Aorta (tissue), 5 donors: Measurements from ENCODE around the gene TNIK. TPM values are rescaled to one million over a fixed set of nuclear protein-coding genes. Genes with fewer than 3 reads are reported as not detected.
"Not testable (repeated sequence)": the region's sequence is repeated elsewhere in the genome, so short reads cannot be mapped to it uniquely, and the experiment has no call there.

Source experiments
- ATAC-seq: fragments of 200-7000 bp; cut with Tn5 transposase; one replicate; pipeline ENCODE4 v1.9.1; 2022; ENCODE audit warnings: moderate library complexity; ENCODE audit not compliant: low FRiP score
- DNase-seq, 2 donors: peaks; one replicate each; pipeline ENCODE4 v3.0.0-alpha.2; 2020
- H3K27ac ChIP-seq, 2 donors: one replicate each; pipeline ENCODE4 v1.5.1; 2013; ENCODE audit warnings: low read length in 2 of 2, mild to moderate bottlenecking in 2 of 2, moderate library complexity in 2 of 2, control low read depth in 1 of 2, inconsistent platforms in 1 of 2, low read depth in 1 of 2
- H3K27me3 ChIP-seq, 2 donors: one replicate each; pipeline ENCODE4 v1.6.1; 2013; ENCODE audit warnings: control low read depth in 1 of 2, low read length in 1 of 2, mild to moderate bottlenecking in 1 of 2, moderate library complexity in 1 of 2; ENCODE audit not compliant: insufficient read depth in 2 of 2, control insufficient read depth in 1 of 2
- H3K36me3 ChIP-seq, 2 donors: one replicate each; pipeline ENCODE4 v1.6.1; 2013; ENCODE audit warnings: control low read depth in 1 of 2, low read length in 1 of 2, mild to moderate bottlenecking in 1 of 2; ENCODE audit not compliant: insufficient read depth in 2 of 2, control insufficient read depth in 1 of 2
- H3K4me1 ChIP-seq, 2 donors: one replicate each; pipeline ENCODE4 v1.6.1; 2013; ENCODE audit warnings: low read length in 2 of 2, control low read depth in 1 of 2, mild to moderate bottlenecking in 1 of 2, moderate library complexity in 1 of 2; ENCODE audit not compliant: insufficient read depth in 2 of 2, control insufficient read depth in 1 of 2
- H3K4me3 ChIP-seq, 2 donors: one replicate each; pipeline ENCODE4 v1.5.1; 2013; ENCODE audit warnings: low read length in 2 of 2, control low read depth in 1 of 2, mild to moderate bottlenecking in 1 of 2
- H3K9me3 ChIP-seq: one replicate; pipeline ENCODE4 v1.6.1; 2013; ENCODE audit warnings: mild to moderate bottlenecking, low read length; ENCODE audit not compliant: control insufficient read depth
- WGBS, 2 donors: extraction: QIAGEN DNeasy Blood & Tissue Kit; methylation state at CpG; one replicate each; pipeline ENCODE4 v1.1.7; 2013; 5-methylcytosine and 5-hydroxymethylcytosine counted together
- intact Hi-C, 2 donors: fragments of 100-400 bp; cut with DNase I; formaldehyde crosslinking; loops; one replicate each; pipeline versions ENCODE4 v1.14.2 to v1.15.0; 2022
- polyA plus RNA-seq, 2 donors: library from polyadenylated mRNA; stranded (reverse); fragments of 200-250 nt; gene quantifications; one replicate each; pipeline ENCODE4 v1.2.3, GENCODE V29; 2013
- total RNA-seq, 2 donors: library from RNA; stranded (reverse); fragmentation: NEBNext Ultra II Directional; extraction: Animal tissue kit (Norgen Biotek cat#: 25700); gene quantifications; one replicate each; pipeline ENCODE4 v1.2.1, GENCODE V29; 2021
- donor health status: healthy with polysubstance abuse.
- donor health status: Bipolar disorder and iron deficiency.
- donor health status: DM: no; HTN: no; CAD: no.
- donor health status: DM: no; HTN: no; CAD: no.
- donor health status: DM: yes; HTN: yes; CAD: no.

TNIK gene
- total and polyA plus RNA-seq, 4 donors = 4.7 to 14.6 (median 8.8) TPM

- no peaks in the 10 kb centered on the region for H3K36me3 ChIP-seq
- H3K27me3 ChIP-seq = no peaks in the 10 kb centered on the region
- peaks cover 4 to 7% of the 10 kb centered on the region in 2 donors for H3K4me1 ChIP-seq
- DNase-seq = no peak
- no peaks in the 10 kb centered on the region for H3K9me3 ChIP-seq
- no peak overlapping the region for H3K4me3 ChIP-seq
- intact Hi-C loops = no loop called here
- H3K27ac ChIP-seq = no peak overlapping the region
- ATAC-seq = no peak
These were observed 205.9 kb downstream of the TNIK start for GRCh38 chr3:171254315-171254714.

DNA sequence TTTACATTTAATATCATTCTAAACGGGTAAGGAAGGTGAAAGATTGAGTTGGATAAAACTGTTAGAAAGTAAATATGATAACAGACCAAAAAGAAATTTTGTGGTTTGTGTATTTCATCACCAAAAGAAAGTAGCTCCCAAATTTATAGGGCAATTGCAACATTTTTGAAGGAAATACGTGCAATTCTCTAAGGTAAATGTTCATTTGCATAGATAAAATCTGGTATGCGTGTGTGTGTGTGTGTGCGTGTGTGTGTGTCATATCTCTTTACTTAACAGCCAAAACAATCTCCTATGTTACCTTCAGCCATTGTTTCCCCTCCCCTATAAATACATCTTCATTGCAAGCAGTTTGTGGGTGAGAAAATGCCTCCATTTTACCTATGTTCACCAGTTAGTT lies 208.4 kb downstream of the TNIK start:
- H3K27ac ChIP-seq = no peak overlapping the region
- WGBS, 2 donors = 92 to 94% methylated on average over 4 of the region's 4 CpGs

DNA sequence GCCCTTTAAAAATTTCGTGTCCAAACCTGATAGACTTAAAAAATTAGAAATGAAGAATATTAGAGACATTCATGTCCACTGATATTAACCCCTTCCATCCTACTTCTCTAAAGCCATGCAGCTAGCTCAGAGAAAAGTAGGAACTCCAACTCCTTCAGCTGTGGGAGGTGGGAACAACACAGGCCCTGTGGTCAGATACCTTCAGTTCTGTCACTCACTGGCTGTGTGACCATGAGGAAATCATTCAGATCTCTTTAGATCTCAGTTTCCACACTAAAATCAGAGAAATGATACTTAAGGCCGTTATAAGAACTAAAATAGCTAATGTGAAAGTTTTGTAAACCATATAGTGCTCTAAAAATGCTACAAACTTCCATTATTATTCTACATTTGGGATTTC lies 209.8 kb downstream of the TNIK start:
- Histone ChIP-seq H3K27ac (no peak overlapping the region), H3K27me3 (no peaks in the 10 kb centered on the region), H3K4me3 (no peak overlapping the region), H3K36me3 (no peaks in the 10 kb centered on the region), H3K9me3 (no peaks in the 10 kb centered on the region), H3K4me1 (no peaks in the 10 kb centered on the region)
- intact Hi-C loops = no loop called here
- DNase-seq (no peak), ATAC-seq (no peak)
- 90 to 94% methylated on average over 2 of the region's 2 CpGs for WGBS, 2 donors

More for the DNA sequence above, 208.4 kb downstream of the TNIK start:
- H3K4me3 ChIP-seq = no peak overlapping the region
- ATAC-seq = no peak
- no peaks in the 10 kb centered on the region for H3K27me3 ChIP-seq
- H3K36me3 ChIP-seq = no peaks in the 10 kb centered on the region
- intact Hi-C loops = no loop called here
- no peak for DNase-seq
- no peaks in the 10 kb centered on the region for H3K9me3 ChIP-seq
- H3K4me1 ChIP-seq = no peaks in the 10 kb centered on the region

GRCh38 chr3:171249245-171249644 lies 211.0 kb downstream of the TNIK start:
- no peak overlapping the region for H3K27ac ChIP-seq
- no peaks in the 10 kb centered on the region for H3K36me3 ChIP-seq
- no peak overlapping the region for H3K4me3 ChIP-seq
- intact Hi-C loops = no loop called here
- H3K9me3 ChIP-seq = no peaks in the 10 kb centered on the region
- H3K27me3 ChIP-seq = no peaks in the 10 kb centered on the region
- ATAC-seq (no peak), DNase-seq (no peak)
- no peaks in the 10 kb centered on the region for H3K4me1 ChIP-seq

DNA sequence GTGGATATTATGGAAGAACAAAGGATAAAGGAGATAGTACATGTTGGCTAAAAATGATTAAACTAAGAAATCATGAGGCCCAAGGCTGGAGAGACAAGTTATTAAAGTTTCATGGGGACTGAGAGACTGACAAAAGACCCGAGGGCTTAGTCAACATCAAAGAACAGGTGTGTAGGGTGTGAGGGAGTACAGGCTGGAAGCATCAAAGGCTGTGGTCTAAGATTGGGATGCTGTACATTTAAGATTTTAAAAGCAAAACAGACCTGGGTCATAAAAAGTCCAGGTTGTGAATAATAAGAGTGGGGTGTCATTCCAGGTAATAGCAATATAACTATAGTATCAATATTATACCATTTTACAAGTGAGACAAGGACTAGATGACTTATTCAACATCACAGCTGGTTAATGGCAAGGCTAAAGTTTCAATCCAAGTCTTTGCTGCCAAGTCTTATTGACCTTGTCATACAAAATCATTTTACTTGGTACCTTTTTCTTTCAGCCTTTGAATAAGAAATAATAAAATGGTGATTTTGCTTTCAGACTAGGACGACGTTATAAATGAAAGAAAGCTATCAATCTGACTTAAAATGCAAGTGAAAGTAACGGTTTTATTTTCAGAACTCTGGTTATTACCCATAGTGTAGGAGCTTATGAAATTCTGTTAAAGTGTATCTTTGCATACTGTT lies 211.6 kb downstream of the TNIK start:
- intact Hi-C loops = no loop called here
- no peaks in the 10 kb centered on the region for H3K9me3 ChIP-seq
- no peaks in the 10 kb centered on the region for H3K4me1 ChIP-seq
- H3K36me3 ChIP-seq = no peaks in the 10 kb centered on the region
- H3K27me3 ChIP-seq = no peaks in the 10 kb centered on the region
- no peak for ATAC-seq
- H3K4me3 ChIP-seq = no peak overlapping the region
- no peak overlapping the region for H3K27ac ChIP-seq
- no peak for DNase-seq
- WGBS, 2 donors = 53 to 73% methylated on average over 4 of the region's 4 CpGs

- Histone ChIP-seq H3K27me3 (no peaks in the 10 kb centered on the region), H3K4me1 (no peaks in the 10 kb centered on the region), H3K4me3 (no peak overlapping the region), H3K9me3 (no peaks in the 10 kb centered on the region), H3K27ac (no peak overlapping the region), H3K36me3 (no peaks in the 10 kb centered on the region)
- no peak for DNase-seq
- no peak for ATAC-seq
- intact Hi-C loops = no loop called here
- 92 to 93% methylated on average over 4 of the region's 4 CpGs for WGBS, 2 donors
These were observed 214.1 kb downstream of the TNIK start for GRCh38 chr3:171245796-171246765.

- Histone ChIP-seq H3K4me3 (no peak overlapping the region), H3K4me1 (no peaks in the 10 kb centered on the region), H3K27me3 (no peaks in the 10 kb centered on the region), H3K36me3 (no peaks in the 10 kb centered on the region), H3K9me3 (no peaks in the 10 kb centered on the region), H3K27ac (no peak overlapping the region)
- intact Hi-C loops = no loop called here
- no peak for DNase-seq
- ATAC-seq = no peak
- WGBS, 2 donors = 47 to 94% methylated on average over 2 of the region's 2 CpGs
These were observed 217.3 kb downstream of the TNIK start for GRCh38 chr3:171242951-171243350.

DNA sequence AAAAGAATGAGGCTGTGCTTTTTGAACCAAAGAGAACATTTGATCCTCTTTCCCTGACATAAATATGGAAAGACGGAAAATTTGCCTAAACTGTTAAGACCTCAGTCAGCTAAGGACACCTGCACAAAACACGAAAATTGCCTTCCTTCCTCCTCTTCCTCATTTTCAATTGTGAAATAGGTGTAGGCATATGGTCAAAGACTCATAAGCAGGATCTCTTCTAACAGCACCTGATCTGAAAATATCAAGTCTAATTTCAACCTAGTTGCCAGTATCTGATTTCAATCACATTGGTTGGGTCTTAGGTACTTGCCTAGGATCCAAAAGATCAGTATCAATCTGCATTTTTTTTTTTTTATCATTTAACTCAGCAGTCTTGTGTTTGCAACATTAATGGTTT lies 218.0 kb downstream of the TNIK start:
- 95 to 96% methylated on average over 2 of the region's 2 CpGs for WGBS, 2 donors
- Histone ChIP-seq H3K4me1 (no peaks in the 10 kb centered on the region), H3K36me3 (no peaks in the 10 kb centered on the region), H3K4me3 (no peak overlapping the region), H3K9me3 (no peaks in the 10 kb centered on the region), H3K27me3 (no peaks in the 10 kb centered on the region), H3K27ac (no peak overlapping the region)
- ATAC-seq (no peak), DNase-seq (no peak)
- intact Hi-C loops = no loop called here

GRCh38 chr3:171241655-171242054 lies 218.6 kb downstream of the TNIK start:
- intact Hi-C loops, ATAC-seq, H3K9me3 ChIP-seq, H3K36me3 ChIP-seq, H3K4me1 ChIP-seq, H3K27ac ChIP-seq, H3K4me3 ChIP-seq, H3K27me3 ChIP-seq, DNase-seq: not testable (repeated sequence)
- 94 to 98% methylated on average over 2 of the region's 2 CpGs for WGBS, 2 donors
